ENCODE results near the gene YRDC. TPM values are rescaled to one million over a fixed set of nuclear protein-coding genes. Genes with fewer than 3 reads are reported as not detected.
"Not testable (repeated sequence)": the region's sequence is repeated elsewhere in the genome, so short reads cannot be mapped to it uniquely, and the experiment has no call there.

YRDC gene
- total RNA-seq, 1 experiment from 2014 or later: 39.3 TPM

DNA sequence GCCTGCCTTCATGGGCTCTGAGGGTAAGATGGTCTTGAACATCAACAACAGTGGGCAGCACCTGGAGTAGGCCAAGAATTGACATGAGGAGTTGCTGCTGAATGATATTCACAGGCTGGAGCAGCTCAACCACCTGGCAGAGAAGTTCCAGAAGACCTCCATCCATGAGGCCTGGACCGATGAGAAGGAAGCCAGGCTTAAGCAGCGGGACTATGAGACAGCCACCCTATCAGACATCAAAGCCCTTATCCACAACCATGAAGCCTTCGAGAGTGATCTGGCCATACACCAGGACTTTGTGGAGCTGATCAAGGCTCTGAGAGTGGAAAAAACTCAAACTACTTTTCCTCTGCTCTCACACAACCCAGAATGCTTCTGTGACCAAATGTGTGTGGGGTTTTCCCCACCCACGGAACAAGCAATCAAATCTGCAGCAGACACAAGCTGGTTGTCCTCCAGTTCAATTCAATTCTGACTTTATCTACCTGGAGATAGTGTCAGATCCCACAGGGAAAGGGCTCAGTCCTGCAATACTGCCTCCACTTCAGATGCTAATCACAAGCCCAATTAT, 31.0 kb downstream of the YRDC start:
- no peak for DNase-seq (ENCODE audit: extremely low read depth, low read depth)

DNA sequence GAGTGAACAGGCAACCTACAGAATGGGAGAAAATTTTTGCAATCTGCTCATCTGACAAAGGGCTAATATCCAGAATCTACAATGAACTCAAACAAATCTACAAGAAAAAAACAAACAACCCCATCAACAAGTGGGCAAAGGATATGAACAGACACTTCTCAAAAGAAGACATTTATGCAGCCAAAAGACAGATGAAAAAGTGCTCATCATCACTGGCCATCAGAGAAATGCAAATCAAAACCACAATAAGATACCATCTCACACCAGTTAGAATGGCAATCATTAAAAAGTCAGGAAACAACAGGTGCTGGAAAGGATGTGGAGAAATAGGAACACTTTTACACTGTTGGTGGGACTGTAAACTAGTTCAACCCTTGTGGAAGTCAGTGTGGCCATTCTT, 36.6 kb downstream of the YRDC start:
- DNase-seq (ENCODE audit: extremely low read depth, low read depth): not testable (repeated sequence)

DNA sequence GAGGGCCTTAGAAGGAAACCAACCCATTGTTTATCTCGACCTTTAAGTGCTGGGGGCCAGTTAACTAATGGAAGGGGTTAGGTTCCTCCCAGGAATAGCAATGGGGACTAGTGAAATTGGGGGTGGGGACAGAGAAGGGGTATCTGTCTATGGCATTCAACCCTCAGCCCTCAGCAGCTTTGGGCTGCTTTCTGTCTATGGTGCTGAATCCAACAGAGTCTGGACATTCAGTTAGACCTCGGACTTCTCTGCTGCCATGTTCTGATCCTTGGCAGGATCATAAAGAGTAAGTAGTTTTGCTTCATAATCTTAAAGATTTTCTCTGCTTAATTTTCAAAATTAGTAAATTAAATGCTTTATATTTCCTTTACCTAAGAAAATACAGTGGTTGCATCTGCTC, 40.5 kb downstream of the YRDC start:
- no peak for DNase-seq (ENCODE audit: extremely low read depth, low read depth)

DNA sequence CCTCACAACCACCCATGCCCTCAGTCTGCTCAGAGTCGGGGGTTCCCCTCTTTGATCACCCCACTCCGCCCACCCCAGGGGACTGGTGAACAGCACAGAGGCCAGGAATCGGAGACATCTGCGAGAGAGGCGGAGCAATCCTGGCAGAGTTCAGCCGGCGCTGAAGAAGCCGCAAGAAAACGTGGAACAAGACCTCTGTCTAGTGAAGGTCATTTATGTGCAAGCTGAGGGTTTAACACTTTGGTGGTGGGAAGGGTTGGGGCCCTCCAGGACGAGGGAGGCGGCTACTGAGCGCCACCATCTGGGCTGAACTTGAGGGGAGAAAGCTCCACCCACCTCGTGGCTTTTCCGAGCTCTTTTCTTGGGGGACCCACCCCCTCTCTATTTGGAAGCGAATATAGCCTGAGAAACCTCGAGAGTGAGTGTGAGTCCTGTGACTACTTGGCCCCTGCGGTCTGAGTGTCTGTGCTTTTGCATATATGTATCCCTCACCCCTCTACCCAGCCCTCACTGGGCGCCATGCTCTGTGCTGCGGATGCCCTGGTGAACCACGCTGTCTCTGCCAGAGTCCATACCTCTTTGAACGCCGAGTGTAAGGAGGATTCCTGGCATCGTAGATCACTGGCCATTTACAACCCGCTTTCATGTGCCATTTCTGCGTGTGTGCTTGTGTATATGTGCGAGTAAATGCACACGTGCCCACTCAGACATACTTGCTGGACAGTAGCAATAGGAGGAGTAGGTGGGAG, 41.9 kb downstream of the YRDC start:
- no peak for DNase-seq (ENCODE audit: extremely low read depth, low read depth)

DNA sequence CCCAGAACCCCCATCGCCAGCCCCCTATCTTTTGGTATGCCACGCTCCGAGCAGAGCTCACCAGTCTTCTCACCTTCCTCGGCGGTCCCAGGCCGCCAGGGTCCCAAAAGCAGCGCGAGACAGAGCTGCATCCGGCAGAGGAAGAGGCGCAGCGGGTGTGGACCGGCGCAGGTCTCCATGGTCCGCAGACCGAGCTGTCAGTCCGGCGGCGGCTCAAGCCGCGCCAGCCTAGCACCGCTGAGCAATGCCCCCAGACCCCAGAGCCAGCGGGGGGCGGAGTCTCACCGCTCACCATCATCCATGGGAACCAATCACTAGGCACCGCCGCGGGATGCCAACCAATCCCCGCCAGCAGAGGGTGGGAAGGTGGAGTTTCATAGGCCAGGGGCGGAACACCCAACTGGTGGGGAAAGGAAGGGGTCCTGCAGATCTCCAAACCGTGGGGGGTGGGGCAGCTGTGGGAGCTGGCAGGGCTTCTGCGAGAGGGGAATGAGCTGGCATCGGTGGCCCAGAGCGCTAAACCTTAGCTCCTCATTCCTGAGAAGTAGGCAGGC, 43.0 kb downstream of the YRDC start, which contains the start of gene EPHA10:
Gene EPHA10 (minus strand): TSS at position 233 of the 554 bp plus-strand sequence. CDS start 54 bp downstream, at position 179.
- no peak for DNase-seq (ENCODE audit: extremely low read depth, low read depth)

DNA sequence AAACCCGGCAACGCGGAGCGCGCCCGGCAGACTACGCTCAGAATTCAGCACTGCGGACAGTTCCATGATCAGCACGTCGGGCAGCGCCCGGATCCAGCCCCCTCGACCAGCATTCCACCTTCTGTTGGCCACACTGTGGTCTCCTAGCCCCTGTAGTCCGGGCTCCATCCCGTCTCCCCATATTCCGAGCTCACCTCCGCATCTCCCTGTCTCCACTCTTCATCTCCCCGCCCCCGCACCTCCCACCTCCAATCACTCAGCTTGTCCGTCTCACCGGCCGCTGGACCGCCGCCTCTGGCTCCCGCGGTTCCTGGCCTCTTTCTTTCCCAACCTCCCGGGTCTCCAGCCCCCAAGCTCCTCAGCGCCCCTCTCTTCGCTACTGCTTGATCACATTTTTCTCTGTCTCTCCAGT, 43.6 kb downstream of the YRDC start:
- DNase-seq (ENCODE audit: extremely low read depth, low read depth): peak; percentile 31

DNA sequence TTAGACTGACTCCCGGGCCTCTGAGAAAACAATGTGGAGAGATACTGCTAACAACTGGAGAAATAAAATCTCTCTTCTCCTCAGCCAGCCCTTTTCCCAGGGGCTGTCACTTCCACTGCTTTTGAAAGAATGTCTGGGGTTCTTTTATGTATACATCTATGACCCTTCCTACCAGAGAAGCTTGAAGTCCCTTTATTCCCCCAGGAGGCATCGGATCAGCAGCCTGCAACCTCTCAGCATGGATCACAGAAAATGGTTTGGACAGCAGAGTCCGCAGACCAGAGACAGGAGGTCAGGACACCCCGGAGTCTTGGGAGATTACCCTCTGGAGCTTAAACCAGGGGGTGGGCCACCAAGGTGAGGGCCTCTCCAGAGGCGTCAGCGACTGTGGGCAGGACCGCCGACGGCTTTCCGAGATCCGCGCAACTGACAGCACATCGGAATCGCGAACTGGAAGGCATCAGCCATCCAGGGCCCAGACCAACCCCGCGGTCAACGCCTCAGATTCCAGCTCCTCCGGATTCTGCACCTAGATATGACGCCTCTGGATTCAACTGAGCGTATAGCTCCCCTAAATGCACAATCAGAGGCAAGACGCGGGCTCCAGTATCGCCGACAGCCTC, 44.1 kb downstream of the YRDC start:
- no peak for DNase-seq (ENCODE audit: extremely low read depth, low read depth)

DNA sequence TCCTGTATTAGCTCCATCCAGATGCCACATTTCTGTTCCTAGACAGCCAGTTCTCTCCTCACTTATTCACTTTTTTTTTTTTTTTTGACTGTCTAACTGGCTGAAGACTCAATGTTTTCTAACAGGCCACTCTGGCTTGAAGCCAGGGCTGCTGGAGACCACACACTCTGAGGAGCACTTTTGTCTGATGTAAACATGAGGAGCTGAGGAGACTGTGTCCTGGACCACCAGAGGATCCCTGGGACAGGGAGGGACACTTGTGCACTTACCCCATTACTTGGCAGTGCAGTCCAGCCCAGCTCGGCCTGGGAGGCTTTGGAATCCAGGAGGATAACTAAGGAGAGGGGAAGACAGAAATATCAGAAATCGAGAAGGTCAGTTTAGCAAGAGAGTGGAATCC, 45.5 kb downstream of the YRDC start:
- no peak for DNase-seq (ENCODE audit: extremely low read depth, low read depth)

DNA sequence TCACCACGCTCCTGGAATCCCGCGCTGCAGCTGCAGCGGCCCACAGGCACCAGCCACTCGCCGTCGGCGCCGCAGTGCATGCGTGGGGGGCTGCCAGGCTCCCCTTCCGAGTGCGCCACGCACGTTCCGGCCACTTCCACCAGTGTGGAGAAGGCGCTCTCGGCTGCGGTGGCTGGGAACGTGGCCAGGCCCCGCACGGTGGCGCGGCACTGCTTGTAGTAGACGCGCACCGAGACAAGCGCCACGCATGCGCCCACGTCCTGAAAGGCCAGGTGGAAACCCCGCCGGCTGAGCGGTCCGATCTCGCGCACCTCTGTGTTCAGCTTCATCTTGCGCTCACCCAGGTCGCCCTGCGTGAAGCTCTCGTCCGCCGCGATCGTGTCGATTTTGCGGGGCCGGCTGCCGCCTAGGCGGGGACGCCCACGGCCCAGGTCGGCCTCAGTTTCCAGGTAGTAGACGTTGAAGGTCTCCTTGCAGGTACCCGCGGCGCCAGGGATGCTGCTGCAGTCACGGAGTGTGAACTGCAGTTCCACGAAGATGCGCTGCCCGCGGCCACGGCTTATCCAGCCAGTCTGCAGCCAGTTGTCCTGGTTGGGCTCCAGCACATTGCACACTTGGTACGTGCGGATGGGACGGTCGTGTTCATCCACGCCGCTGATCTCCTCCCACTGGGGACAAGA, 46.5 kb downstream of the YRDC start:
- no peak for DNase-seq (ENCODE audit: extremely low read depth, low read depth)

DNA sequence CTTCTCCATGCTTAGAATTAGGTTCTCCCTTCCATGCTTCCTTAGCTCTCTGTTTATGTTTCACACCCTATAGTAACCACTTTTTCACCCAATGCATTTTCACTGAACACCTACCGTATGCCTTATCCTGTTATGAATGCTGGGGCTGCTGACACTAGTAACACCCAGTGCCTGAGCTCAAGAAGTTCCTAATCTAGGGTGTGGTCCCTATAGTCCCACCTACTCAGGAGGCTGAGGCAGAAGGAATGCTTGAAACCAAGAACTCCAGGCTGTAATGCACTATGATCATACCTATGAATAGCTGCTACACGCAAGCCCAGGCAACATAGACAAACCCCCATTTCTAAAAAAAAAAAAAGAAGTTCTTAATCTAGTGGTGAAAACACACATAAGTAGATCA, 48.6 kb downstream of the YRDC start:
- DNase-seq (ENCODE audit: extremely low read depth, low read depth): no peak

DNA sequence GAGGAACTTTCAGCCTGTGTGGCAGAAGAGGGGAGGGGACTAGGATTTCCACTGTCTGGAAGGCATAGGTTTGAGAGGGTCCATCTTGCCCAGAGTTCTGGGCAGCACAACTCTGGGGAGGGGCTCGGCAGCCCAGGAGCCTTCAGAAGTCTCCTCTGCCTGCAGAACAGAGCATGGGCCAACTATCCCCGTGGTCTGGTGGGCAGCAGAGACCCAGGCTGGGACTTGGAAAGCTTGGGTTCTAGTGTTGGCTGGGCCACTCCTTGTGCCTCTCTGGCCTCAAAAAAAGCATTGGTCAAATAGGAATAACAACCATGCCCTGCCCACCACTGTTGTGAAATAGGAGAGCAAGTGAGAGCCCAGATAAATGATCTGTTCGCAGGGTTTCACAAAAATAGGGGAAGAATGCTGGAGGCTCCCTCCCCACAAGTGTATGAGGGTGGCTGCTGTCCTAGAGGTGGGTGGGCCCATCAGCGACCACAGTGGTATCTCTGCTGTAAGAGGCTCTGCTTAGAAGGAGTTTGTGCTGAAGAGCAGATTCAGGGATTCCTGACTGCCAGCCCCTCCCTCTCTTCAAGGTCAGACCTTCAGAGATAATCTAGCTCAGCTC, 52.0 kb downstream of the YRDC start:
- no peak for DNase-seq (ENCODE audit: extremely low read depth, low read depth)

DNA sequence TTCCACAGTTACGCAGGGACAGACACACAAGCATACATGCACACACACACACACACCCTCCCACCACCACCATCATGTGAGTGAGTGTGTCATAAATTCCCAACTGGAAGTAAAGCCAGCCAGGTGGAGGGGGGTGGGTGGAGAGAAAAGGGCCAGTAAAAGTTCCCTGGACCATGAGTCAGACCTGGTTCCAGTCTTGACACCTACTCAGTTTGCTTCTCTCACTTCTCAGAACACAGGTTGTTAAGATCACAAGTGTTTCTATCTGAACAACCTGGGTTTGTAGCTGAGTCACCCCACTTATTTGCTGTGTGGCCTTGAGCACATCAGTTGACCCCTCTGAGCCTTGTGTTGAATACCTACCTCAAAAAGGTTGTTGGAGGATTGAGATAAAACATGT, 52.7 kb downstream of the YRDC start:
- no peak for DNase-seq (ENCODE audit: extremely low read depth, low read depth)

DNA sequence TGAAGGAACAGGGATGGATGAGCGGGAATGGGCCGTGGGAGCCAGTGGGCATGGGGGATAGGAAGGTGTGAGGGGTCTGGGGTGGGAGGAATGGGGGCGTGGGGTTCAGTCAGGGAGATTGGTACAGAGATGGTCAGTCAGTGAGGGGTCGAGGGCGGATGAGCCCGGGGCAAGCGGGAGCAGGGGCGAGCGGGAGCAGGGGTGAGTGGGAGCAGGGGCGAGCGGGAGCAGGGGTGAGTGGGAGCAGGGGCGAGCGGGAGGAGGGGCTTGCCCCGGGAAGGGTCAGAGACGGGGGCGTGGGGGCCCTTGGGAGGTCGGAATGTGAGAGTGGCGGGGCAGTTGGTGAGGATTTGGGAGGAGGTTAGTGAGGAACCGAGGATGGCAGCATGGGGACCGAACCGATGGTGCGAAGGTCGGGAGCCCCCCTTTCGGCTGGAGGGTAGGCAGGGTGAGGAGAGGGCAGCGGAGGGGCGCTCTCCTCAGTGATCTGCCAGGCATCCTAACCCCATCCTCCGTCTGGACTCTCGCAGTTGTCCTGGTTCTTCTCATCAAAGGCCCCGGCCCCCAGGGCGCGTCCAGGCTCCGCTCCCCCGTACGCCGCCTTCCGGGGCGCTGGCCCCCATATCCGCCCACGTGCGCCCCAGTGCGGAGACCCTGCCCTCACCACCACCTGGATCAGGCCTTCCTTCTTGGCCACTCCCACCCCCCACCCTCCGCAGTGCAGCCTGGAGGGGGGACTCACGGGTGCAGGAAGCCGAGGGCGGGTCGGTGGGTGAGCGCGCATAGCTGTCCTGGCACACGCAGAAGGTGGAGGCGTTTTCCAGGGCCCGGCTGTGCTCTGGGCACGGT, 54.3 kb downstream of the YRDC start:
- DNase-seq (ENCODE audit: extremely low read depth, low read depth): no peak

Other genes starting within 250 kb of the YRDC start
- 34.8 and 50.8 TPM in 2 replicates for gene GNL2, start 212.3 kb downstream of the YRDC start, total RNA-seq (2014; rRNA removed; shearing (Covaris generic))
- gene RSPO1, start 173.3 kb downstream of the YRDC start, total RNA-seq (2014; rRNA removed; shearing (Covaris generic)): not detected in 2 replicates
- 19.5 and 23.9 TPM in 2 replicates for gene CDCA8, start 115.7 kb downstream of the YRDC start, total RNA-seq (2014; rRNA removed; shearing (Covaris generic))
- 0.05 and 0.43 TPM in 2 replicates for gene EPHA10, start 43.1 kb downstream of the YRDC start, total RNA-seq (2014; rRNA removed; shearing (Covaris generic))
- 3.4 and 3.7 TPM in 2 replicates for gene MANEAL, start 14.4 kb downstream of the YRDC start, total RNA-seq (2014; rRNA removed; shearing (Covaris generic))
- 18.7 and 19.8 TPM in 2 replicates for gene C1orf122, start 418 bp downstream of the YRDC start, total RNA-seq (2014; rRNA removed; shearing (Covaris generic))
- gene MTF1, start 51.4 kb upstream of the YRDC start, total RNA-seq (2014; rRNA removed; shearing (Covaris generic)): 2.6 and 2.9 TPM in 2 replicates
- 5.0 and 5.6 TPM in 2 replicates for gene INPP5B, start 138.8 kb upstream of the YRDC start, total RNA-seq (2014; rRNA removed; shearing (Covaris generic))
- gene SF3A3, start 181.8 kb upstream of the YRDC start, total RNA-seq (2014; rRNA removed; shearing (Covaris generic)): 54.8 and 56.1 TPM in 2 replicates
- 0.92 and 1.2 TPM in 2 replicates for gene FHL3, start 197.3 kb upstream of the YRDC start, total RNA-seq (2014; rRNA removed; shearing (Covaris generic))
- 43.4 and 47.5 TPM in 2 replicates for gene UTP11, start 204.5 kb upstream of the YRDC start, total RNA-seq (2014; rRNA removed; shearing (Covaris generic))
- gene POU3F1, start 238.6 kb upstream of the YRDC start, total RNA-seq (2014; rRNA removed; shearing (Covaris generic)): not detected in 2 replicates